AG09309 (cell line): ENCODE measurements around the gene CFAP57.

Experiments used
- DNase-seq: peaks from one replicate; pipeline ENCODE4 v3.0.0-alpha.2; 2010; ENCODE audit warnings: low read depth
- H3K4me3 ChIP-seq: 2 replicates; pipeline ENCODE4 v1.5.1; 2011; ENCODE audit warnings: mild to moderate bottlenecking, low read depth, low read length, moderate library complexity; ENCODE audit not compliant: control insufficient read depth
- CTCF ChIP-seq: IDR thresholded peaks from 2 replicates; pipeline ENCODE4 v1.5.1; 2011; ENCODE audit warnings: mild to moderate bottlenecking, low read depth, low read length, inconsistent platforms; ENCODE audit not compliant: insufficient read depth, control insufficient read depth; ENCODE audit errors: missing control alignments

Gene CFAP57

GRCh38 chr1:43303471-43304313 is 131.6 kb downstream of the CFAP57 start:
- TF ChIP-seq CTCF = no peak
- no peak for DNase-seq
- no peak overlapping the region for H3K4me3 ChIP-seq
